HG03571 (cell line): ENCODE data around the gene SOCS3.

Experiments used
- ATAC-seq: cut with Tn5 transposase; IDR thresholded peaks from one replicate; pipeline ENCODE4 v1.9.1; 2021; ENCODE audit not compliant: unreplicated experiment

Gene SOCS3

GRCh38 chr17:78391051-78391431, 31.2 kb upstream of the SOCS3 start:
- ATAC-seq: no peak

GRCh38 chr17:78390241-78391050, 30.6 kb upstream of the SOCS3 start:
- no peak for ATAC-seq

- ATAC-seq: no peak
These were observed 28.4 kb upstream of the SOCS3 start for GRCh38 chr17:78387977-78388941.

- ATAC-seq: no peak
These were observed 24.8 kb upstream of the SOCS3 start for GRCh38 chr17:78384479-78385175.

- ATAC-seq: no peak
These were observed 24.0 kb upstream of the SOCS3 start for GRCh38 chr17:78383725-78384471.

- no peak for ATAC-seq
These were observed 21.8 kb upstream of the SOCS3 start for GRCh38 chr17:78381601-78382232.

- ATAC-seq: no peak
These were observed 20.5 kb upstream of the SOCS3 start for GRCh38 chr17:78380370-78380769.

GRCh38 chr17:78379131-78379491, 19.2 kb upstream of the SOCS3 start:
- no peak for ATAC-seq

- no peak for ATAC-seq
These were observed 18.6 kb upstream of the SOCS3 start, which contains the start of gene PGS1 for GRCh38 chr17:78378225-78379130. Gene PGS1 (plus strand): TSS chr17:78378649. CDS start chr17:78378666, 17 bp downstream.

- no peak for ATAC-seq
These were observed 18.0 kb upstream of the SOCS3 start for GRCh38 chr17:78377858-78378224.

GRCh38 chr17:78376161-78376560, 16.3 kb upstream of the SOCS3 start:
- ATAC-seq: no peak

GRCh38 chr17:78375401-78376151, 15.7 kb upstream of the SOCS3 start:
- no peak for ATAC-seq

GRCh38 chr17:78374631-78375274, 14.9 kb upstream of the SOCS3 start:
- ATAC-seq: no peak

- no peak for ATAC-seq
These were observed 14.3 kb upstream of the SOCS3 start for GRCh38 chr17:78374189-78374588.

- no peak for ATAC-seq
These were observed 13.0 kb upstream of the SOCS3 start for GRCh38 chr17:78372841-78373240.

GRCh38 chr17:78371056-78371455, 11.2 kb upstream of the SOCS3 start:
- no peak for ATAC-seq

GRCh38 chr17:78369791-78370381, 10.0 kb upstream of the SOCS3 start:
- ATAC-seq: no peak
